ENCODE measurements around the gene CRYGN. TPM values are rescaled to one million over a fixed set of nuclear protein-coding genes. Genes with fewer than 3 reads are reported as not detected.

CRYGN gene
- total and polyA plus RNA-seq, 2 experiments from 2014 or later: 0.24 TPM; not detected in 1

DNA sequence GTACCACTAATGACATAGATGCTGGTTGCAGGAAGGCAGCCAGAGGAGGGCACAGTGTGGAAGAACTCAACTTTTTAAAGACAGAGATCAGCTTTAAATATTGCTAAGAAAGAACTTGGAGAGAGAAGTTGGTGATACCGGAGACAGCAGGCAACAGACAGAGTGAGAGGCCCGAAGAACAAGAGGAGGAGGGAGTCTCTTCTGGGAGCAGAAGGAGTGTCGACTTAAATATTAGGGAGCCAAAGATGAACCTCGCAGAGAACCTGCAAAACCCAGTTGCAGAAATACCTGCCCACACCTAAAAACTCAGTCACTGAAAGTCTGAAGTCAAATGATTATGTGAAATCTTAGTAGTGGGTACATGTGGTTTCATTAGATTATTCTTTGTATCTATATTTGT lies 26.7 kb downstream of the CRYGN start:
- H3K27me3 ChIP-seq: peaks cover 37% of the 10 kb centered on the region

GRCh38 chr7:151412318-151412717 lies 27.6 kb downstream of the CRYGN start:
- 88% methylated on average over 4 of the region's 4 CpGs for WGBS (ENCODE audit: low lambda C conversion rate, missing lambda C conversion rate)
- Histone ChIP-seq H2AFZ (no peak overlapping the region), H3K4me1 (ENCODE audit: insufficient read depth) (peaks cover 10% of the 10 kb centered on the region), H3K36me3 (replicated peaks; ENCODE audit: insufficient read depth, low read depth) (no peaks in the 10 kb centered on the region), H3K27ac (no peak overlapping the region), H3K27me3 (peaks cover 38% of the 10 kb centered on the region), H3K9me2 (replicated peaks; ENCODE audit: insufficient read depth) (no peaks in the 10 kb centered on the region), H3K4me2 (no peak overlapping the region), H3K79me2 (peaks cover 11% of the 10 kb centered on the region), H3K4me3 (no peak overlapping the region), H4K20me1 (ENCODE audit: insufficient read depth, poor library complexity, severe bottlenecking) (no peaks in the 10 kb centered on the region), H3K9me3 (ENCODE audit: low read depth) (no peaks in the 10 kb centered on the region)
- TF ChIP-seq EZH2 (IDR thresholded peaks at IDR 0.05; ENCODE audit: borderline replicate concordance): no peak
- TF ChIP-seq EZH2phosphoT487 (IDR thresholded peaks at IDR 0.05; ENCODE audit: low read depth, severe bottlenecking, unreplicated experiment): no peak
- TF ChIP-seq, protein P1, sequence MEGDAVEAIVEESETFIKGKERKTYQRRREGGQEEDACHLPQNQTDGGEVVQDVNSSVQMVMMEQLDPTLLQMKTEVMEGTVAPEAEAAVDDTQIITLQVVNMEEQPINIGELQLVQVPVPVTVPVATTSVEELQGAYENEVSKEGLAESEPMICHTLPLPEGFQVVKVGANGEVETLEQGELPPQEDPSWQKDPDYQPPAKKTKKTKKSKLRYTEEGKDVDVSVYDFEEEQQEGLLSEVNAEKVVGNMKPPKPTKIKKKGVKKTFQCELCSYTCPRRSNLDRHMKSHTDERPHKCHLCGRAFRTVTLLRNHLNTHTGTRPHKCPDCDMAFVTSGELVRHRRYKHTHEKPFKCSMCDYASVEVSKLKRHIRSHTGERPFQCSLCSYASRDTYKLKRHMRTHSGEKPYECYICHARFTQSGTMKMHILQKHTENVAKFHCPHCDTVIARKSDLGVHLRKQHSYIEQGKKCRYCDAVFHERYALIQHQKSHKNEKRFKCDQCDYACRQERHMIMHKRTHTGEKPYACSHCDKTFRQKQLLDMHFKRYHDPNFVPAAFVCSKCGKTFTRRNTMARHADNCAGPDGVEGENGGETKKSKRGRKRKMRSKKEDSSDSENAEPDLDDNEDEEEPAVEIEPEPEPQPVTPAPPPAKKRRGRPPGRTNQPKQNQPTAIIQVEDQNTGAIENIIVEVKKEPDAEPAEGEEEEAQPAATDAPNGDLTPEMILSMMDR (IDR thresholded peaks at IDR 0.05; ENCODE audit: poor library complexity): no peak
- no peak for DNase-seq (ENCODE audit: low spot score)

More for the DNA sequence above, 26.7 kb downstream of the CRYGN start:
- H3K4me1 ChIP-seq (ENCODE audit: insufficient read depth): peaks cover 10% of the 10 kb centered on the region
- H3K79me2 ChIP-seq: peaks cover 6% of the 10 kb centered on the region
- no peaks in the 10 kb centered on the region for H3K9me3 ChIP-seq (ENCODE audit: low read depth)
- H4K20me1 ChIP-seq (ENCODE audit: insufficient read depth, poor library complexity, severe bottlenecking): no peaks in the 10 kb centered on the region
- TF ChIP-seq EZH2phosphoT487 (IDR thresholded peaks at IDR 0.05; ENCODE audit: low read depth, severe bottlenecking, unreplicated experiment) (no peak), EZH2 (IDR thresholded peaks at IDR 0.05; ENCODE audit: borderline replicate concordance) (no peak)
- TF ChIP-seq, protein P1 (IDR thresholded peaks at IDR 0.05; ENCODE audit: poor library complexity): no peak
- H3K4me2 ChIP-seq: no peak overlapping the region
- WGBS (ENCODE audit: low lambda C conversion rate, missing lambda C conversion rate): 99% methylated on average over 4 of the region's 4 CpGs
- H2AFZ ChIP-seq: no peak overlapping the region
- H3K4me3 ChIP-seq: no peak overlapping the region
- no peaks in the 10 kb centered on the region for H3K9me2 ChIP-seq (replicated peaks; ENCODE audit: insufficient read depth)
- no peak for DNase-seq (ENCODE audit: low spot score)
- no peak overlapping the region for H3K27ac ChIP-seq
- no peaks in the 10 kb centered on the region for H3K36me3 ChIP-seq (replicated peaks; ENCODE audit: insufficient read depth, low read depth)

GRCh38 chr7:151411551-151411950 lies 28.4 kb downstream of the CRYGN start:
- H3K27me3 ChIP-seq: peaks cover 38% of the 10 kb centered on the region
- no peaks in the 10 kb centered on the region for H3K9me3 ChIP-seq (ENCODE audit: low read depth)
- H3K4me3 ChIP-seq: no peak overlapping the region
- DNase-seq (ENCODE audit: low spot score): no peak
- no peaks in the 10 kb centered on the region for H4K20me1 ChIP-seq (ENCODE audit: insufficient read depth, poor library complexity, severe bottlenecking)
- no peaks in the 10 kb centered on the region for H3K36me3 ChIP-seq (replicated peaks; ENCODE audit: insufficient read depth, low read depth)
- H3K9me2 ChIP-seq (replicated peaks; ENCODE audit: insufficient read depth): no peaks in the 10 kb centered on the region
- no peak overlapping the region for H2AFZ ChIP-seq
- H3K4me1 ChIP-seq (ENCODE audit: insufficient read depth): peaks cover 10% of the 10 kb centered on the region
- peaks cover 11% of the 10 kb centered on the region for H3K79me2 ChIP-seq
- H3K4me2 ChIP-seq: no peak overlapping the region
- TF ChIP-seq, protein P1 (IDR thresholded peaks at IDR 0.05; ENCODE audit: poor library complexity): no peak
- TF ChIP-seq EZH2 (IDR thresholded peaks at IDR 0.05; ENCODE audit: borderline replicate concordance): no peak
- TF ChIP-seq EZH2phosphoT487 (IDR thresholded peaks at IDR 0.05; ENCODE audit: low read depth, severe bottlenecking, unreplicated experiment): no peak
- H3K27ac ChIP-seq: no peak overlapping the region
- WGBS (ENCODE audit: low lambda C conversion rate, missing lambda C conversion rate): 78% methylated on average over 5 of the region's 6 CpGs

All from hepatocyte (in vitro differentiated cells).